Body of pancreas (tissue), 4 donors: ENCODE results near the gene LRRC51.

Source experiments
- POLR2A ChIP-seq, 3 donors: fragments of 450-650 bp; IDR thresholded peaks; one replicate each; pipeline ENCODE4 v1.6.1; 2016; ENCODE audit warnings: antibody characterized with exemption in 3 of 3, mild to moderate bottlenecking in 2 of 3
- TF ChIP-seq, protein P1 (sequence below), 7 experiments: fragments of 450-650 bp in 4 of 7; fragments of 200-600 bp in 3 of 7; sonication (generic) in 3 of 7; IDR thresholded peaks; one replicate each; pipeline ENCODE4 v1.5.1; 2016 to 2019; ENCODE audit warnings: antibody characterized with exemption in 7 of 7

DNA sequence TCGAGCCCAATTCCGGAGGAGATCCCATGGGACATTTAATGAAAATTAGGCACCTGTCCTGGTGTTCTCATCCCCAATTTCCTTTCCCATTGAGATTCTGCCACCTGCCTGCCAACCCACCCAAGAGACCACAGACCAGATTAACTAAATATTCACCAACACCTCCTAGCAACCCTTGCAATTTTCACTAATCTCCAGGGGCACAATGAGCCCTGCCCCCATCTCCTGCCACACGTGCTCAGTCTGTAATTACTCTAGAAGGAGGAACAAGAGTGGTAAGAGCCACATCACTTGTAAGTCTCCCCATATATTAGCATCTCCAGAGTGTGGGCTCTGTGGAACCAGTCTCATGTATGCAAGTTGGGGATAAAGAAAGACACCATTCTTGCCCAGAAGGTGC, 44.0 kb upstream of the LRRC51 start:
- no peak for TF ChIP-seq POLR2A (IDR thresholded peaks at IDR 0.05)
- TF ChIP-seq, protein P1, sequence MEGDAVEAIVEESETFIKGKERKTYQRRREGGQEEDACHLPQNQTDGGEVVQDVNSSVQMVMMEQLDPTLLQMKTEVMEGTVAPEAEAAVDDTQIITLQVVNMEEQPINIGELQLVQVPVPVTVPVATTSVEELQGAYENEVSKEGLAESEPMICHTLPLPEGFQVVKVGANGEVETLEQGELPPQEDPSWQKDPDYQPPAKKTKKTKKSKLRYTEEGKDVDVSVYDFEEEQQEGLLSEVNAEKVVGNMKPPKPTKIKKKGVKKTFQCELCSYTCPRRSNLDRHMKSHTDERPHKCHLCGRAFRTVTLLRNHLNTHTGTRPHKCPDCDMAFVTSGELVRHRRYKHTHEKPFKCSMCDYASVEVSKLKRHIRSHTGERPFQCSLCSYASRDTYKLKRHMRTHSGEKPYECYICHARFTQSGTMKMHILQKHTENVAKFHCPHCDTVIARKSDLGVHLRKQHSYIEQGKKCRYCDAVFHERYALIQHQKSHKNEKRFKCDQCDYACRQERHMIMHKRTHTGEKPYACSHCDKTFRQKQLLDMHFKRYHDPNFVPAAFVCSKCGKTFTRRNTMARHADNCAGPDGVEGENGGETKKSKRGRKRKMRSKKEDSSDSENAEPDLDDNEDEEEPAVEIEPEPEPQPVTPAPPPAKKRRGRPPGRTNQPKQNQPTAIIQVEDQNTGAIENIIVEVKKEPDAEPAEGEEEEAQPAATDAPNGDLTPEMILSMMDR (IDR thresholded peaks at IDR 0.05): no peak
